22Rv1 (cell line): ENCODE results near the gene TRIM59.

Experiments used
- ZFX ChIP-seq: fragments of 450-650 bp; IDR thresholded peaks from 2 replicates; pipeline ENCODE4 v1.6.1; 2017; ENCODE audit warnings: antibody characterized with exemption, borderline replicate concordance
- TF ChIP-seq, protein P1 (sequence below): fragments of 450-650 bp; IDR thresholded peaks from 2 replicates; pipeline ENCODE4 v1.5.1; 2017; ENCODE audit warnings: mild to moderate bottlenecking

DNA sequence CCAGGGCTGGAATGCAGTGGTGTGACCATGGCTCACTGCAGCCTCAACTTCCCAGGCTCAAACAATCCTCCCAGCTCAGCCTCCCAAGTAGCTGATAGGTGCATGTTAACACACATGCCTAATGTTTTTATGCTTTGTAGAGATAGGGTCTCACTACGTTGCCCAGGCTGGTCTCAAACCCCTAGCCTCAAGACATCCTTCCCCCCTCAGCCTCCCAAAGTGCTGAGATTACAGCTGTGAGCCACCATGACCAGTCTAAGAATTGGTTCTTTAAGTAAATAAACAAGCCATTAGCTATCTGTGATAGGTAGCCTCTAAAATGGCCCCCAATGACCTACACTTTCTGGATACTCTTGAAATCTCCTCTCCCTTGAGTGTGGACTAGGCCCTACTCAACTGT is 3.7 kb downstream of the TRIM59 start:
- TF ChIP-seq, protein P1, sequence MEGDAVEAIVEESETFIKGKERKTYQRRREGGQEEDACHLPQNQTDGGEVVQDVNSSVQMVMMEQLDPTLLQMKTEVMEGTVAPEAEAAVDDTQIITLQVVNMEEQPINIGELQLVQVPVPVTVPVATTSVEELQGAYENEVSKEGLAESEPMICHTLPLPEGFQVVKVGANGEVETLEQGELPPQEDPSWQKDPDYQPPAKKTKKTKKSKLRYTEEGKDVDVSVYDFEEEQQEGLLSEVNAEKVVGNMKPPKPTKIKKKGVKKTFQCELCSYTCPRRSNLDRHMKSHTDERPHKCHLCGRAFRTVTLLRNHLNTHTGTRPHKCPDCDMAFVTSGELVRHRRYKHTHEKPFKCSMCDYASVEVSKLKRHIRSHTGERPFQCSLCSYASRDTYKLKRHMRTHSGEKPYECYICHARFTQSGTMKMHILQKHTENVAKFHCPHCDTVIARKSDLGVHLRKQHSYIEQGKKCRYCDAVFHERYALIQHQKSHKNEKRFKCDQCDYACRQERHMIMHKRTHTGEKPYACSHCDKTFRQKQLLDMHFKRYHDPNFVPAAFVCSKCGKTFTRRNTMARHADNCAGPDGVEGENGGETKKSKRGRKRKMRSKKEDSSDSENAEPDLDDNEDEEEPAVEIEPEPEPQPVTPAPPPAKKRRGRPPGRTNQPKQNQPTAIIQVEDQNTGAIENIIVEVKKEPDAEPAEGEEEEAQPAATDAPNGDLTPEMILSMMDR = no peak
- TF ChIP-seq ZFX = no peak
